ENCODE results near the gene PPM1D.

DNA sequence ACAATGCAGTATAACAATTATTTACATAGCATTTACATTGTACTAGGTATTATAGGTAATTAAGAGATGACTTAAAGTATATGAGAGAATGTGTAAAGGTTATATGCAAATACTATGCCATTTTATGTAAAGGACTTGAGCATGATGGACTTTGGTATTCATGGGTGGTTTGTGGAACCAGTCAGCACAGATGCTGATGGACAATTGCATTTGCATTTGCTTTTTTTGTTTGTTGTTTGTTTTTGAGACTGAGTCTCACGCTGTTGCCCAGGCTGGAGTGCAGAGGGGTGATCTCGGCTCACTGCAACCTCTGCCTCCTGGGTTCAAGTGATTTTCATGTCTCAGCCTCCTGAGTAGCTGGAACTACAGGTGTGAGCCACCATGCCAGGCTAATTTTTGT lies 113.6 kb downstream of the PPM1D start:
- TF ChIP-seq, protein P1, sequence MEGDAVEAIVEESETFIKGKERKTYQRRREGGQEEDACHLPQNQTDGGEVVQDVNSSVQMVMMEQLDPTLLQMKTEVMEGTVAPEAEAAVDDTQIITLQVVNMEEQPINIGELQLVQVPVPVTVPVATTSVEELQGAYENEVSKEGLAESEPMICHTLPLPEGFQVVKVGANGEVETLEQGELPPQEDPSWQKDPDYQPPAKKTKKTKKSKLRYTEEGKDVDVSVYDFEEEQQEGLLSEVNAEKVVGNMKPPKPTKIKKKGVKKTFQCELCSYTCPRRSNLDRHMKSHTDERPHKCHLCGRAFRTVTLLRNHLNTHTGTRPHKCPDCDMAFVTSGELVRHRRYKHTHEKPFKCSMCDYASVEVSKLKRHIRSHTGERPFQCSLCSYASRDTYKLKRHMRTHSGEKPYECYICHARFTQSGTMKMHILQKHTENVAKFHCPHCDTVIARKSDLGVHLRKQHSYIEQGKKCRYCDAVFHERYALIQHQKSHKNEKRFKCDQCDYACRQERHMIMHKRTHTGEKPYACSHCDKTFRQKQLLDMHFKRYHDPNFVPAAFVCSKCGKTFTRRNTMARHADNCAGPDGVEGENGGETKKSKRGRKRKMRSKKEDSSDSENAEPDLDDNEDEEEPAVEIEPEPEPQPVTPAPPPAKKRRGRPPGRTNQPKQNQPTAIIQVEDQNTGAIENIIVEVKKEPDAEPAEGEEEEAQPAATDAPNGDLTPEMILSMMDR (IDR thresholded peaks at IDR 0.05; ENCODE audit: low read depth, low read length, poor library complexity, severe bottlenecking), result no peak
- no peak for TF ChIP-seq EZH2phosphoT487 (IDR thresholded peaks at IDR 0.05; ENCODE audit: borderline replicate concordance, low read length)

Measured in DOHH2 (cell line).